ENCODE measurements around the gene RBBP4.
"Not testable (repeated sequence)": the region's sequence is repeated elsewhere in the genome, so short reads cannot be mapped to it uniquely, and the experiment has no call there.

RBBP4 gene

GRCh38 chr1:32636914-32637645, 13.9 kb upstream of the RBBP4 start:
- in situ Hi-C loops (cut with MboI; ENCODE audit: low sequenced_read_pairs) = no loop called here

- in situ Hi-C loops (cut with MboI; ENCODE audit: low sequenced_read_pairs) = no loop called here
Observed at GRCh38 chr1:32639489-32640075, 11.4 kb upstream of the RBBP4 start.

GRCh38 chr1:32642292-32642827, 8.6 kb upstream of the RBBP4 start:
- in situ Hi-C loops (cut with MboI; ENCODE audit: low sequenced_read_pairs) = not testable (repeated sequence)

- in situ Hi-C loops (cut with MboI; ENCODE audit: low sequenced_read_pairs) = no loop called here
Observed at GRCh38 chr1:32644426-32644825, 6.6 kb upstream of the RBBP4 start.

GRCh38 chr1:32647308-32648134, 3.5 kb upstream of the RBBP4 start:
- in situ Hi-C loops (cut with MboI; ENCODE audit: low sequenced_read_pairs) = no loop called here

- in situ Hi-C loops (cut with MboI; ENCODE audit: low sequenced_read_pairs) = no loop called here
Observed at GRCh38 chr1:32650248-32650751, 708 bp upstream of the RBBP4 start, which contains the start of gene ZBTB8OS. Gene ZBTB8OS (minus strand): TSS chr1:32650550. CDS start chr1:32650529, 21 bp downstream.

GRCh38 chr1:32651461-32652073, 559 bp downstream of the RBBP4 start:
- in situ Hi-C loops (cut with MboI; ENCODE audit: low sequenced_read_pairs) = no loop called here

- in situ Hi-C loops (cut with MboI; ENCODE audit: low sequenced_read_pairs) = no loop called here
Observed at GRCh38 chr1:32652244-32652962, 1.4 kb downstream of the RBBP4 start.

GRCh38 chr1:32659581-32659980, 8.6 kb downstream of the RBBP4 start:
- in situ Hi-C loops (cut with MboI; ENCODE audit: low sequenced_read_pairs) = no loop called here

- in situ Hi-C loops (cut with MboI; ENCODE audit: low sequenced_read_pairs) = no loop called here
Observed at GRCh38 chr1:32665915-32666314, 14.9 kb downstream of the RBBP4 start.

- in situ Hi-C loops (cut with MboI; ENCODE audit: low sequenced_read_pairs) = no loop called here
Observed at GRCh38 chr1:32666901-32667566, 16.0 kb downstream of the RBBP4 start.

GRCh38 chr1:32668716-32669115, 17.7 kb downstream of the RBBP4 start:
- in situ Hi-C loops (cut with MboI; ENCODE audit: low sequenced_read_pairs) = not testable (repeated sequence)

- in situ Hi-C loops (cut with MboI; ENCODE audit: low sequenced_read_pairs) = no loop called here
Observed at GRCh38 chr1:32676945-32677344, 25.9 kb downstream of the RBBP4 start.

GRCh38 chr1:32679993-32680392, 29.0 kb downstream of the RBBP4 start:
- in situ Hi-C loops (cut with MboI; ENCODE audit: low sequenced_read_pairs) = not testable (repeated sequence)

- in situ Hi-C loops (cut with MboI; ENCODE audit: low sequenced_read_pairs) = no loop called here
Observed at GRCh38 chr1:32680642-32681041, 29.6 kb downstream of the RBBP4 start.

- in situ Hi-C loops (cut with MboI; ENCODE audit: low sequenced_read_pairs) = no loop called here
Observed at GRCh38 chr1:32681509-32681908, 30.5 kb downstream of the RBBP4 start.

- in situ Hi-C loops (cut with MboI; ENCODE audit: low sequenced_read_pairs) = no loop called here
Observed at GRCh38 chr1:32681999-32682398, 31.0 kb downstream of the RBBP4 start.

GRCh38 chr1:32683397-32683796, 32.4 kb downstream of the RBBP4 start:
- in situ Hi-C loops (cut with MboI; ENCODE audit: low sequenced_read_pairs) = no loop called here

GRCh38 chr1:32684167-32684811, 33.3 kb downstream of the RBBP4 start:
- in situ Hi-C loops (cut with MboI; ENCODE audit: low sequenced_read_pairs) = no loop called here

Measured in HL-60/S4 treated with retinoic acid at 250 ng/mL for 4 days and 3 days (cell line).